SK-N-SH (cell line): Measurements from ENCODE around the gene WWOX. TPM values are rescaled to one million over a fixed set of nuclear protein-coding genes. Genes with fewer than 3 reads are reported as not detected.

Source experiments
- CTCF ChIA-PET: fragments of 300-600, 350-600 bp; formaldehyde crosslinking; extraction: SDS; loops from one replicate; lab custom pipeline; 2021; lab: Yijun Ruan, JAX
- POLR2A ChIA-PET: fragments of 350-600 bp; sonication (Branson Sonifier 250); formaldehyde crosslinking; extraction: SDS; loops from one replicate; lab custom pipeline; 2020; ENCODE audit warnings: antibody characterized with exemption, inconsistent platforms; lab: Yijun Ruan, JAX
- DNase-seq: peaks from one replicate; pipeline ENCODE4 v3.0.0; 2012
- H2AFZ ChIP-seq: fragments of 200-600 bp; sonication (generic); 2 replicates; pipeline ENCODE4 v1.8.1; 2016; ENCODE audit warnings: antibody characterized with exemption, mild to moderate bottlenecking, low read depth
- H3F3A ChIP-seq: fragments of 200-600 bp; sonication (generic); replicated peaks from 2 replicates; pipeline ENCODE3; 2016; ENCODE audit warnings: antibody characterized with exemption, mild to moderate bottlenecking; ENCODE audit not compliant: insufficient read depth
- H3K27ac ChIP-seq, 2 experiments: fragments of 200-500 bp in 1 of 2; fragments of 200-600 bp in 1 of 2; sonication (Bioruptor generic) in 1 of 2; sonication (generic), shearing (Covaris generic) in 1 of 2; 2 replicates each; pipeline versions ENCODE4 v1.5.1 to v1.6.1; 2014 to 2016; ENCODE audit warnings: low read depth in 2 of 2, inconsistent platforms in 1 of 2, low read length in 1 of 2, mild to moderate bottlenecking in 1 of 2, mixed read lengths in 1 of 2
- H3K27me3 ChIP-seq: fragments of 200-600 bp; sonication (generic), shearing (Covaris generic); 2 replicates; pipeline ENCODE4 v1.6.1; 2016; ENCODE audit warnings: mixed run types; ENCODE audit not compliant: insufficient read depth
- H3K36me3 ChIP-seq, 2 experiments: fragments of 200-500 bp in 1 of 2; fragments of 200-600 bp in 1 of 2; sonication (Bioruptor generic) in 1 of 2; sonication (generic) in 1 of 2; replicated peaks in 1 of 2; 2 replicates each; pipeline versions ENCODE3 to v1.5.1; 2014 to 2016; ENCODE audit warnings: low read length in 1 of 2, mild to moderate bottlenecking in 1 of 2; ENCODE audit not compliant: insufficient read depth in 2 of 2, control insufficient read depth in 1 of 2
- H3K4me1 ChIP-seq, 2 experiments: fragments of 200-500 bp in 1 of 2; fragments of 200-600 bp in 1 of 2; sonication (Bioruptor generic) in 1 of 2; sonication (generic), shearing (Covaris generic) in 1 of 2; 2 replicates each; pipeline versions ENCODE4 v1.5.1 to v1.6.1; 2014 to 2016; ENCODE audit warnings: low read depth in 1 of 2, low read length in 1 of 2, mixed run types in 1 of 2; ENCODE audit not compliant: insufficient read depth in 2 of 2, control insufficient read depth in 1 of 2
- H3K4me2 ChIP-seq: fragments of 200-600 bp; sonication (generic), shearing (Covaris generic); 2 replicates; pipeline ENCODE4 v1.6.1; 2017; ENCODE audit warnings: mixed run types
- H3K4me3 ChIP-seq, 2 experiments: fragments of 200-500 bp in 1 of 2; fragments of 200-600 bp in 1 of 2; sonication (Bioruptor generic) in 1 of 2; sonication (generic), shearing (Covaris generic) in 1 of 2; 2 replicates each; pipeline versions ENCODE4 v1.5.1 to v1.8.1; 2014 to 2016; ENCODE audit warnings: low read depth in 2 of 2, inconsistent platforms in 1 of 2, low read length in 1 of 2, mild to moderate bottlenecking in 1 of 2, mixed read lengths in 1 of 2, moderate library complexity in 1 of 2
- H3K79me2 ChIP-seq: fragments of 200-600 bp; sonication (generic); 2 replicates; pipeline ENCODE4 v1.8.1; 2017; ENCODE audit warnings: mild to moderate bottlenecking; ENCODE audit not compliant: insufficient read depth
- H3K9ac ChIP-seq: fragments of 200-600 bp; sonication (generic); 2 replicates; pipeline ENCODE4 v1.6.1; 2017; ENCODE audit warnings: mixed run types
- H3K9me2 ChIP-seq: fragments of 200-600 bp; sonication (generic); 2 replicates; pipeline ENCODE4 v1.6.1; 2017; ENCODE audit warnings: mixed run types
- H3K9me3 ChIP-seq: fragments of 200-600 bp; sonication (generic); 2 replicates; pipeline ENCODE4 v1.6.1; 2017; ENCODE audit warnings: mixed run types, mild to moderate bottlenecking, moderate library complexity
- H4K20me1 ChIP-seq: fragments of 200-600 bp; sonication (generic); 2 replicates; pipeline ENCODE4 v1.6.1; 2017; ENCODE audit warnings: mild to moderate bottlenecking, mixed run types; ENCODE audit not compliant: insufficient read depth
- CHD2 ChIP-seq: fragments of 150-350 bp; IDR thresholded peaks from 2 replicates; pipeline ENCODE4 v1.6.1; 2018; ENCODE audit warnings: low read length; ENCODE audit not compliant: partially characterized antibody
- FOXM1 ChIP-seq: IDR thresholded peaks from 2 replicates; pipeline ENCODE4 v1.4.0; 2012; ENCODE audit warnings: low read depth, mild to moderate bottlenecking
- MXI1 ChIP-seq: IDR thresholded peaks from 2 replicates; pipeline ENCODE4 v1.6.1; 2012; ENCODE audit warnings: mild to moderate bottlenecking, low read depth, low read length, improper control_type of control experiment
- NFIC ChIP-seq: IDR thresholded peaks from 2 replicates; pipeline ENCODE4 v1.4.0; 2012; ENCODE audit warnings: borderline replicate concordance
- NRF1 ChIP-seq: IDR thresholded peaks from 2 replicates; pipeline ENCODE4 v1.6.1; 2012; ENCODE audit warnings: low read depth, mild to moderate bottlenecking, low read length
- RFX5 ChIP-seq: IDR thresholded peaks from 2 replicates; pipeline ENCODE4 v1.6.1; 2012; ENCODE audit warnings: mild to moderate bottlenecking, improper control_type of control experiment, low read length
- SIN3A ChIP-seq: IDR thresholded peaks from 2 replicates; pipeline ENCODE4 v1.6.1; 2012; ENCODE audit warnings: low read depth, mild to moderate bottlenecking, low read length, moderate library complexity, borderline replicate concordance
- TCF12 ChIP-seq: IDR thresholded peaks from 2 replicates; pipeline ENCODE4 v1.4.0; 2012
- TEAD4 ChIP-seq: IDR thresholded peaks from 2 replicates; pipeline ENCODE4 v1.4.0; 2012; ENCODE audit warnings: mild to moderate bottlenecking, borderline replicate concordance; ENCODE audit not compliant: insufficient read depth
- WGBS: methylation state at CpG from one replicate; pipeline ENCODE4 v1.1.6; 2017; ENCODE audit warnings: low lambda C conversion rate; 5-methylcytosine and 5-hydroxymethylcytosine counted together
- polyA plus RNA-seq, 3 experiments: library from polyadenylated mRNA; depleted of rRNA; stranded (reverse); fragments of >200 nt; gene quantifications; 2 replicates each; pipeline ENCODE4 v1.2.3, GENCODE V29; 2012

The WWOX gene
- polyA plus RNA-seq, 1 of the 3 experiments (the other 2 are of a cell fraction) = 10.8 TPM

DNA sequence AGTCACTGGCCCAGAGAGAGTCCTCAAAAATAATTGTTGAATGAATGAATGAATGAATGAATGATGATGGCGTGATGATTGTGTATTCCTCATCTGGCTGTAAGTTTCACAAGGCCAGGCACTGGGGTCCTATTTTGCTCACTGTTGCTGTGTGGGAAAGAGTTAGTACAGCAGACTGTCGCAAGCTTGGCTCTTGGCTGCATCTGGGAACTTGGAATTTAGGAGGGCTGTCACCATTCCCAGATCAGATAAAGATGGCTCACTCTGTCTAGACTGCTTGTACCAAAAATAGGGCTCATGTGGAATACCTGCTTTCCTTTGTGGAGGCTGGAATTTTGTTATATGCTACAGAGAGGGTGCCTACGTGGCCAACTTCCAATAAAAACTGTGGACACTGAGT lies 530.6 kb downstream of the WWOX start:
- Histone ChIP-seq H3K4me2 (no peak overlapping the region), H3K9me2 (no peaks in the 10 kb centered on the region), H3K27me3 (no peaks in the 10 kb centered on the region), H4K20me1 (no peaks in the 10 kb centered on the region), H3K36me3 (no peaks in the 10 kb centered on the region), H3K9me3 (no peaks in the 10 kb centered on the region), H3K79me2 (no peaks in the 10 kb centered on the region), H2AFZ (no peak overlapping the region), H3K4me3 (no peak overlapping the region), H3F3A (no peaks in the 10 kb centered on the region), H3K27ac (no peak overlapping the region), H3K9ac (no peak overlapping the region), H3K4me1 (peaks cover 0 to under 1% of the 10 kb centered on the region in 2 experiments; a peak in 1 of 4 replicates)
- CTCF ChIA-PET = interaction anchor here (0.9 kb wide), 1 partner anchor 19 kb away, joined by 3 read pairs; no protein-coding TSS in a partner anchor
- TF ChIP-seq SIN3A = no peak
- POLR2A ChIA-PET = no interaction called here
- DNase-seq = no peak
- 31% methylated on average over 3 of the region's 3 CpGs for WGBS

DNA sequence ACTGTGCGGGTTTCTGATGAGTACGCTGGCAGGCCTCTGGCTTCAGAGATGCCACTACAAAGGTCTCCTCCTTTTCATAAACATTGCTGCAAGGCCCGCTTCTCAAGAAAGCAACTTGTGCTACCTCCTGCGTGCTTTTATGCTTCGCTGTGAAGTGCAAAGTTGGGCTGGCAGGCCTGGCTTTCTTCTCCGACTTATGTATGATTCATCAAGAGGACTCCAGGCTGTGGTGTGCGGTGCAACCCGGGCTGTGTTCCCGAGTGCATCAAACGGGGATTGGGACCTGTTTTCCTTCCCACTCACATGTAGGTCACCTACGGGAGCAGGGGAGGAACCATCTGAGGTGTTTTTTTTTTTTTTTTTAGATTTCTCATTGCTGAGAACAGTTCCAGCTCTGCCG lies 534.1 kb downstream of the WWOX start:
- ChIA-PET POLR2A (no interaction called here), CTCF (no interaction called here)
- no peak for TF ChIP-seq RFX5
- no peak for TF ChIP-seq CHD2
- no peak for TF ChIP-seq NRF1
- TF ChIP-seq TEAD4 = no peak
- TF ChIP-seq MXI1 = no peak
- no peak for TF ChIP-seq FOXM1
- Histone ChIP-seq H2AFZ (no peak overlapping the region), H3K27me3 (no peaks in the 10 kb centered on the region), H3K9me2 (no peaks in the 10 kb centered on the region), H3K36me3 (no peaks in the 10 kb centered on the region), H3K4me1 (peaks cover 0 to 5% of the 10 kb centered on the region in 2 experiments; a peak in 1 of 4 replicates), H3K27ac (no peak overlapping the region), H3K9ac (no peak overlapping the region), H3K79me2 (no peaks in the 10 kb centered on the region), H4K20me1 (no peaks in the 10 kb centered on the region), H3K4me2 (no peak overlapping the region), H3F3A (no peaks in the 10 kb centered on the region), H3K4me3 (no peak overlapping the region), H3K9me3 (no peaks in the 10 kb centered on the region)
- DNase-seq = no peak
- 65% methylated on average over 12 of the region's 12 CpGs for WGBS

- CTCF ChIA-PET = interaction anchor here (0.6 kb wide), 1 partner anchor 625 kb away, joined by 3 read pairs; no protein-coding TSS in a partner anchor
- Histone ChIP-seq H3K4me1 (peaks cover 0 to 6% of the 10 kb centered on the region in 2 experiments; a peak in 1 of 4 replicates), H3K27ac (no peak overlapping the region), H3K36me3 (no peaks in the 10 kb centered on the region), H3K9me3 (no peaks in the 10 kb centered on the region), H4K20me1 (no peaks in the 10 kb centered on the region), H3K4me3 (no peak overlapping the region), H3K79me2 (no peaks in the 10 kb centered on the region), H3K9ac (no peak overlapping the region), H3F3A (no peaks in the 10 kb centered on the region), H3K9me2 (no peaks in the 10 kb centered on the region), H3K27me3 (no peaks in the 10 kb centered on the region), H2AFZ (no peak overlapping the region), H3K4me2 (no peak overlapping the region)
- no peak for TF ChIP-seq CHD2
- no peak for TF ChIP-seq NFIC
- TF ChIP-seq TCF12 = no peak
- 75% methylated on average over 9 of the region's 9 CpGs for WGBS
- DNase-seq = no peak
- POLR2A ChIA-PET = no interaction called here
These were observed 536.4 kb downstream of the WWOX start for GRCh38 chr16:78635807-78636206.
